ENCODE measurements around the gene B4GALT2.
A peak's percentile ranks its signal among the peaks of the same experiment; 100 is the strongest.

Gene B4GALT2

DNA sequence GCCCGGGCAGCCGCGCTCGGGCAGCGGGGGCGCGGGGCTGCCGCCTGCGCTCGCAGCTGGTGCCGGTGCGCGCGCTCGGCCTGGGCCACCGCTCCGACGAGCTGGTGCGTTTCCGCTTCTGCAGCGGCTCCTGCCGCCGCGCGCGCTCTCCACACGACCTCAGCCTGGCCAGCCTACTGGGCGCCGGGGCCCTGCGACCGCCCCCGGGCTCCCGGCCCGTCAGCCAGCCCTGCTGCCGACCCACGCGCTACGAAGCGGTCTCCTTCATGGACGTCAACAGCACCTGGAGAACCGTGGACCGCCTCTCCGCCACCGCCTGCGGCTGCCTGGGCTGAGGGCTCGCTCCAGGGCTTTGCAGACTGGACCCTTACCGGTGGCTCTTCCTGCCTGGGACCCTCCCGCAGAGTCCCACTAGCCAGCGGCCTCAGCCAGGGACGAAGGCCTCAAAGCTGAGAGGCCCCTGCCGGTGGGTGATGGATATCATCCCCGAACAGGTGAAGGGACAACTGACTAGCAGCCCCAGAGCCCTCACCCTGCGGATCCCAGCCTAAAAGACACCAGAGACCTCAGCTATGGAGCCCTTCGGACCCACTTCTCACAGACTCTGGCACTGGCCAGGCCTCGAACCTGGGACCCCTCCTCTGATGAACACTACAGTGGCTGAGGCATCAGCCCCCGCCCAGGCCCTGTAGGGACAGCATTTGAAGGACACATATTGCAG, 42.4 kb upstream of the B4GALT2 start:
- no peak overlapping the region for H2BK12ac ChIP-seq (ENCODE audit: low read length)
- WGBS, 2 donors (ENCODE audit: extremely low coverage in 2 of 2, insufficient read length in 2 of 2, insufficient replicate concordance in 1 of 2), result no CpG with 5 or more reads among the region's 56 CpGs

DNA sequence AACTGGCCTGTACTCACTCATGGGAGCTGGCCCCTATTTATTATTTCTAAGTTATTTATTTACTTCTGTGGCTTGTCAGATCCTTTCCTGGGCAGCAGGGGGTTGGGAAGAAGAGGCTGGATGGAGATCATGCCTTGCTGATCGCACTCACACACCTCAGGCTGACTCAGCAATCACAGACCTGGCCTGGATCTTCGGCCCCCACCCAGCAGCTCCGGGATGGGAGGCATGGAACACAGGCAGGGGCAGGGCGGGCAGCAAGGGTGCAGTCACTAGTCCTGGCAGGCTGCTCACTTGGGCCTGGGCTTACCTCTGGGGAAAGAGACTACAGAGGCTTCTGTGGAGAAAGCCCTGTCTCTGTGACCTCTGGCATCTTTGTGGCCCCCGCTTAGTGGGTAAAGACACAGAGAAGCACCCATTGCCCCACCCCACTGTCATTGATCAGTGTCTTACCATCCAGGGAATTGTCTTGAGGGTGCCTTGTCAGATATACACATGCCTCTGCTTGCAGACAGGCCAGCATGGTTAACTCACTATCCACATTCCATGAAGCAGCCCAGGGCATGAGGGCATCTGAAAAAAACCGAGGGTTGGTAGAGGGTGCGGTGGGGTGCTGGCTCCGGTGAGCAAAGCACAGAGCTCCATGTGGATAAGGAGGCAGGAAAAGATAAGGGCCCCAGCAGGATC, 41.7 kb upstream of the B4GALT2 start:
- Histone ChIP-seq H3K9me3 (replicated peaks in 1 of 2; ENCODE audit: control insufficient read depth in 2 of 2, insufficient read depth in 1 of 2, low read depth in 1 of 2, low read length in 2 of 2) (no peaks in the 10 kb centered on the region), H3K27me3 (ENCODE audit: control insufficient read depth in 3 of 3, insufficient read depth in 3 of 3, low read depth in 1 of 3, low read length in 3 of 3) (peaks cover 4 to 23% (median 14%) of the 10 kb centered on the region in 3 experiments), H3K36me3 (replicated peaks in 1 of 2; ENCODE audit: control insufficient read depth in 2 of 2, insufficient read depth in 2 of 2, low read length in 2 of 2) (no peaks in the 10 kb centered on the region), H4K8ac (ENCODE audit: low read depth, low read length) (no peak overlapping the region), H3K18ac (ENCODE audit: low read length) (peak overlapping the region; percentile 49), H2BK120ac (ENCODE audit: low read depth, low read length) (no peak overlapping the region), H2BK5ac (ENCODE audit: low read length) (no peak overlapping the region), H2AK5ac (ENCODE audit: low read depth, low read length) (peak overlapping the region; percentile 66), H3K79me1 (ENCODE audit: low read depth, low read length) (peaks cover 1% of the 10 kb centered on the region), H3K23ac (ENCODE audit: low read depth, low read length, poor library complexity) (no peak overlapping the region), H3K9ac (ENCODE audit: low read depth, low read length, poor library complexity) (no peak overlapping the region), H2BK12ac (ENCODE audit: low read length) (peak overlapping the region; percentile 14), H3K4me3 (ENCODE audit: low read length in 2 of 2) (no peak overlapping the region), H3K4me2 (ENCODE audit: insufficient read depth, low read length, poor library complexity, severe bottlenecking) (no peak overlapping the region), H3K27ac (replicated peaks; ENCODE audit: low read length) (no peak overlapping the region), H2BK15ac (ENCODE audit: low read length) (no peak overlapping the region), H3K4me1 (ENCODE audit: control insufficient read depth in 2 of 2, insufficient read depth in 1 of 2, low read depth in 1 of 2, low read length in 2 of 2) (peaks cover 8 to 23% of the 10 kb centered on the region in 2 donors), H4K91ac (ENCODE audit: low read depth, low read length, poor library complexity) (no peak overlapping the region), H3K4ac (ENCODE audit: low read length) (no peak overlapping the region), H3K14ac (ENCODE audit: low read length) (no peak overlapping the region), H2AFZ (ENCODE audit: low read length) (no peak overlapping the region)
- WGBS, 2 donors (ENCODE audit: extremely low coverage in 2 of 2, insufficient read length in 2 of 2, insufficient replicate concordance in 1 of 2), result no CpG with 5 or more reads among the region's 8 CpGs
- no peak for DNase-seq (ENCODE audit: low spot score)

More for the DNA sequence above, 42.4 kb upstream of the B4GALT2 start:
- Histone ChIP-seq H2BK120ac (ENCODE audit: low read depth, low read length) (no peak overlapping the region), H3K23ac (ENCODE audit: low read depth, low read length, poor library complexity) (peak overlapping the region; percentile 86), H2BK5ac (ENCODE audit: low read length) (peak overlapping the region; percentile 32), H3K36me3 (replicated peaks in 1 of 2; ENCODE audit: control insufficient read depth in 2 of 2, insufficient read depth in 2 of 2, low read length in 2 of 2) (no peaks in the 10 kb centered on the region), H3K4me1 (ENCODE audit: control insufficient read depth in 2 of 2, insufficient read depth in 1 of 2, low read depth in 1 of 2, low read length in 2 of 2) (peaks cover 8 to 23% of the 10 kb centered on the region in 2 donors), H3K27me3 (ENCODE audit: control insufficient read depth in 3 of 3, insufficient read depth in 3 of 3, low read depth in 1 of 3, low read length in 3 of 3) (peaks cover 4 to 25% (median 14%) of the 10 kb centered on the region in 3 experiments), H3K27ac (replicated peaks; ENCODE audit: low read length) (no peak overlapping the region), H3K79me1 (ENCODE audit: low read depth, low read length) (peaks cover 1% of the 10 kb centered on the region), H2AK5ac (ENCODE audit: low read depth, low read length) (peak overlapping the region; percentile 66), H3K9me3 (replicated peaks in 1 of 2; ENCODE audit: control insufficient read depth in 2 of 2, insufficient read depth in 1 of 2, low read depth in 1 of 2, low read length in 2 of 2) (no peaks in the 10 kb centered on the region), H3K4me3 (ENCODE audit: low read length in 2 of 2) (peak overlapping the region; percentile 30 to 80), H3K18ac (ENCODE audit: low read length) (peak overlapping the region; percentile 93), H3K4ac (ENCODE audit: low read length) (no peak overlapping the region), H4K8ac (ENCODE audit: low read depth, low read length) (no peak overlapping the region), H4K91ac (ENCODE audit: low read depth, low read length, poor library complexity) (no peak overlapping the region), H3K4me2 (ENCODE audit: insufficient read depth, low read length, poor library complexity, severe bottlenecking) (peak overlapping the region; percentile 90), H2AFZ (ENCODE audit: low read length) (peak overlapping the region; percentile 93), H3K9ac (ENCODE audit: low read depth, low read length, poor library complexity) (peak overlapping the region; percentile 92), H2BK15ac (ENCODE audit: low read length) (peak overlapping the region; percentile 42), H3K14ac (ENCODE audit: low read length) (peak overlapping the region; percentile 49)
- DNase-seq (ENCODE audit: low spot score), result peak; percentile 38

- Histone ChIP-seq H3K9ac (ENCODE audit: low read depth, low read length, poor library complexity) (peak overlapping the region; percentile 22), H3K9me3 (replicated peaks in 1 of 2; ENCODE audit: control insufficient read depth in 2 of 2, insufficient read depth in 1 of 2, low read depth in 1 of 2, low read length in 2 of 2) (no peaks in the 10 kb centered on the region), H2AFZ (ENCODE audit: low read length) (no peak overlapping the region), H4K8ac (ENCODE audit: low read depth, low read length) (no peak overlapping the region), H3K18ac (ENCODE audit: low read length) (no peak overlapping the region), H3K79me1 (ENCODE audit: low read depth, low read length) (peaks cover 1% of the 10 kb centered on the region), H4K91ac (ENCODE audit: low read depth, low read length, poor library complexity) (no peak overlapping the region), H3K4ac (ENCODE audit: low read length) (no peak overlapping the region), H2AK5ac (ENCODE audit: low read depth, low read length) (no peak overlapping the region), H2BK120ac (ENCODE audit: low read depth, low read length) (no peak overlapping the region), H2BK12ac (ENCODE audit: low read length) (no peak overlapping the region), H3K23ac (ENCODE audit: low read depth, low read length, poor library complexity) (no peak overlapping the region), H3K14ac (ENCODE audit: low read length) (no peak overlapping the region), H2BK15ac (ENCODE audit: low read length) (no peak overlapping the region), H2BK5ac (ENCODE audit: low read length) (no peak overlapping the region), H3K27me3 (ENCODE audit: control insufficient read depth in 3 of 3, insufficient read depth in 3 of 3, low read depth in 1 of 3, low read length in 3 of 3) (peaks cover 0 to 14% (median 14%) of the 10 kb centered on the region in 3 experiments), H3K36me3 (replicated peaks in 1 of 2; ENCODE audit: control insufficient read depth in 2 of 2, insufficient read depth in 2 of 2, low read length in 2 of 2) (no peaks in the 10 kb centered on the region), H3K4me1 (ENCODE audit: control insufficient read depth in 2 of 2, insufficient read depth in 1 of 2, low read depth in 1 of 2, low read length in 2 of 2) (peaks cover 8 to 19% of the 10 kb centered on the region in 2 donors), H3K4me3 (ENCODE audit: low read length in 2 of 2) (no peak overlapping the region), H3K4me2 (ENCODE audit: insufficient read depth, low read length, poor library complexity, severe bottlenecking) (no peak overlapping the region), H3K27ac (replicated peaks; ENCODE audit: low read length) (no peak overlapping the region)
- no peak for DNase-seq (ENCODE audit: low spot score)
- WGBS, 2 donors (ENCODE audit: extremely low coverage in 2 of 2, insufficient read length in 2 of 2, insufficient replicate concordance in 1 of 2), result no CpG with 5 or more reads among the region's 10 CpGs
These were observed 40.6 kb upstream of the B4GALT2 start for GRCh38 chr1:43938383-43938782.

- Histone ChIP-seq H3K23ac (ENCODE audit: low read depth, low read length, poor library complexity) (no peak overlapping the region), H3K18ac (ENCODE audit: low read length) (no peak overlapping the region), H2BK12ac (ENCODE audit: low read length) (no peak overlapping the region), H2BK15ac (ENCODE audit: low read length) (no peak overlapping the region), H3K36me3 (replicated peaks in 1 of 2; ENCODE audit: control insufficient read depth in 2 of 2, insufficient read depth in 2 of 2, low read length in 2 of 2) (no peaks in the 10 kb centered on the region), H2BK5ac (ENCODE audit: low read length) (no peak overlapping the region), H3K9ac (ENCODE audit: low read depth, low read length, poor library complexity) (no peak overlapping the region), H3K14ac (ENCODE audit: low read length) (no peak overlapping the region), H3K79me1 (ENCODE audit: low read depth, low read length) (peaks cover 1% of the 10 kb centered on the region), H3K4me1 (ENCODE audit: control insufficient read depth in 2 of 2, insufficient read depth in 1 of 2, low read depth in 1 of 2, low read length in 2 of 2) (peaks cover 8 to 15% of the 10 kb centered on the region in 2 donors), H2AK5ac (ENCODE audit: low read depth, low read length) (no peak overlapping the region), H4K91ac (ENCODE audit: low read depth, low read length, poor library complexity) (no peak overlapping the region), H3K27ac (replicated peaks; ENCODE audit: low read length) (no peak overlapping the region), H3K4ac (ENCODE audit: low read length) (no peak overlapping the region), H2BK120ac (ENCODE audit: low read depth, low read length) (no peak overlapping the region), H4K8ac (ENCODE audit: low read depth, low read length) (no peak overlapping the region), H3K27me3 (ENCODE audit: control insufficient read depth in 3 of 3, insufficient read depth in 3 of 3, low read depth in 1 of 3, low read length in 3 of 3) (peaks cover 0 to 14% (median 14%) of the 10 kb centered on the region in 3 experiments), H3K4me3 (ENCODE audit: low read length in 2 of 2) (no peak overlapping the region), H3K9me3 (replicated peaks in 1 of 2; ENCODE audit: control insufficient read depth in 2 of 2, insufficient read depth in 1 of 2, low read depth in 1 of 2, low read length in 2 of 2) (no peaks in the 10 kb centered on the region), H3K4me2 (ENCODE audit: insufficient read depth, low read length, poor library complexity, severe bottlenecking) (no peak overlapping the region), H2AFZ (ENCODE audit: low read length) (no peak overlapping the region)
- DNase-seq (ENCODE audit: low spot score), result no peak
- no CpG with 5 or more reads among the region's 3 CpGs for WGBS, 2 donors (ENCODE audit: extremely low coverage in 2 of 2, insufficient read length in 2 of 2, insufficient replicate concordance in 1 of 2)
These were observed 40.0 kb upstream of the B4GALT2 start for GRCh38 chr1:43938892-43939587.
